ENCODE results near the gene MAD1L1. TPM values are rescaled to one million over a fixed set of nuclear protein-coding genes. Genes with fewer than 3 reads are reported as not detected.

MAD1L1 gene
- total and polyA plus RNA-seq, 7 donors, result 11.7 to 17.5 (median 15.6) TPM

GRCh38 chr7:2230882-2231281, 1.9 kb downstream of the MAD1L1 start:
- Histone ChIP-seq H3K4me1 (peaks cover 20% of the 10 kb centered on the region), H3K9me3 (no peaks in the 10 kb centered on the region), H3K27ac (no peak overlapping the region), H3K4me3 (peak overlapping the region; percentile 86), H3K27me3 (ENCODE audit: insufficient read depth in 3 of 3, low read length in 2 of 3) (no peaks in the 10 kb centered on the region), H3K36me3 (ENCODE audit: insufficient read depth in 1 of 2, low read depth in 1 of 2) (peaks cover 0 to 55% of the 10 kb centered on the region in 2 donors)
- no peak for TF ChIP-seq CTCF (IDR thresholded peaks at IDR 0.05)
- DNase-seq (no peak), ATAC-seq (no peak)
- 84 to 95% (median 84%) methylated on average over 9 of the region's 9 CpGs for WGBS, 3 donors
- intact Hi-C loops (cut with DNase I), result no loop called here

DNA sequence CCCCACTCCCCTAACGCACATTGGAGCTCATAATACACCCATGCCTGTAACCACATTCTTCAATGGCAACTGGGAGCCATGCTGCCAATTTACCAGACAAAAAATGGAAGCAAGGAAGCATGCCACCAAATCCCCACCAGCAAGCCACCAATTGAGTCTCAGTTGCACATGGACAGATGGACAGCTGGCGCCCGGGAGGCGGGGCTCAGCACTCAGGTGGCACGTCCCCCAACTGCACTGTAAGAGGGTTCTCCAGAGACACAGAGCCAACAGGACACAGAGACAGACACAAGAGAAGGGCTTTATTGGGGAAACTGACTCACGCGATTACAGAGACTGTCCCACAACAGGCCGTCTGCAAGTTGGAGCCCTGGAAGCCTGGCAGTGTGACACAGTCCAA, 2.5 kb downstream of the MAD1L1 start:
- DNase-seq (no peak), ATAC-seq (no peak)
- Histone ChIP-seq H3K4me1 (peaks cover 22% of the 10 kb centered on the region), H3K27me3 (ENCODE audit: insufficient read depth in 3 of 3, low read length in 2 of 3) (no peaks in the 10 kb centered on the region), H3K36me3 (ENCODE audit: insufficient read depth in 1 of 2, low read depth in 1 of 2) (peaks cover 0 to 50% of the 10 kb centered on the region in 2 donors), H3K4me3 (no peak overlapping the region), H3K9me3 (no peaks in the 10 kb centered on the region), H3K27ac (no peak overlapping the region)
- WGBS, 3 donors, result 79 to 85% (median 79%) methylated on average over 8 of the region's 8 CpGs
- TF ChIP-seq CTCF (IDR thresholded peaks at IDR 0.05), result no peak
- intact Hi-C loops (cut with DNase I), result no loop called here

DNA sequence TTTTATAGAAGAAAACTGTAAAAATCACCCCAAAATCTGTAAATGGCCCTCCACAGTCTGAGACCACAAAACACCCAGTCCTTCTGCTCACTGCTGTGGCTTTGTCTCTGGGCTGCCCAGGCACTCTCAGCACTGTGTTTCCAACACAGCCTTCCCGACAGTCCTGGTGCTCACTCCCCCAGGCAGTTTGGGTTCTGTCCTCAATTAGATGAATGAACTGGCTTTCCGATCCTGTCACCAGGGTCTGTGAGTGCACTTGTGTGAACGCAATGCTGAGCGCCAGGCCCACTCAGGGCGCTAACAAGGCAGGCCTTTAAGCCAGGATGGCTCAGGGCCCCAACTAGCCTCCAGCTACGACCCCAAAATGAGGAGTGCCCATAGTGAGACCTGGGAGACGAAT, 3.3 kb downstream of the MAD1L1 start:
- no peak overlapping the region for H3K27ac ChIP-seq
- ATAC-seq (no peak), DNase-seq (peak in 1 of 2 donors; percentile 26)
- H3K9me3 ChIP-seq, result no peaks in the 10 kb centered on the region
- WGBS, 3 donors, result 93 to 96% (median 96%) methylated on average over 7 of the region's 7 CpGs
- no peaks in the 10 kb centered on the region for H3K27me3 ChIP-seq (ENCODE audit: insufficient read depth in 3 of 3, low read length in 2 of 3)
- peaks cover 0 to 45% of the 10 kb centered on the region in 2 donors for H3K36me3 ChIP-seq (ENCODE audit: insufficient read depth in 1 of 2, low read depth in 1 of 2)
- H3K4me1 ChIP-seq, result peaks cover 29% of the 10 kb centered on the region
- no peak overlapping the region for H3K4me3 ChIP-seq
- intact Hi-C loops (cut with DNase I), result no loop called here
- no peak for TF ChIP-seq CTCF (IDR thresholded peaks at IDR 0.05)

- Histone ChIP-seq H3K36me3 (ENCODE audit: insufficient read depth in 1 of 2, low read depth in 1 of 2) (peaks cover 0 to 40% of the 10 kb centered on the region in 2 donors), H3K9me3 (no peaks in the 10 kb centered on the region)
- WGBS, 3 donors, result 87 to 91% (median 89%) methylated on average over 8 of the region's 8 CpGs
Observed at GRCh38 chr7:2228921-2229320, 3.8 kb downstream of the MAD1L1 start.

More at GRCh38 chr7:2228921-2229320, 3.8 kb downstream of the MAD1L1 start:
- no peak overlapping the region for H3K4me3 ChIP-seq
- intact Hi-C loops (cut with DNase I), result no loop called here
- DNase-seq, result peak in 1 of 2 donors; percentile 26
- no peak overlapping the region for H3K27ac ChIP-seq
- ATAC-seq, result no peak
- no peak for TF ChIP-seq CTCF (IDR thresholded peaks at IDR 0.05)
- peaks cover 35% of the 10 kb centered on the region for H3K4me1 ChIP-seq
- H3K27me3 ChIP-seq (ENCODE audit: insufficient read depth in 3 of 3, low read length in 2 of 3), result no peaks in the 10 kb centered on the region
